OCI-LY1 (cell line): Measurements from ENCODE around the gene HS3ST1.

Experiments
- EZH2 ChIP-seq: fragments of 200-600 bp; sonication (generic), shearing (Covaris generic); IDR thresholded peaks from 2 replicates; pipeline ENCODE4 v1.8.0; 2017; ENCODE audit warnings: borderline replicate concordance, mixed run types, mild to moderate bottlenecking, antibody characterized with exemption, low read length, moderate library complexity, mixed read lengths
- TF ChIP-seq, protein P1 (sequence below): fragments of 200-600 bp; sonication (generic), shearing (Covaris generic); IDR thresholded peaks from 2 replicates; pipeline ENCODE4 v1.5.1; 2017; ENCODE audit warnings: mild to moderate bottlenecking, antibody characterized with exemption, low read length, moderate library complexity, mixed read lengths

DNA sequence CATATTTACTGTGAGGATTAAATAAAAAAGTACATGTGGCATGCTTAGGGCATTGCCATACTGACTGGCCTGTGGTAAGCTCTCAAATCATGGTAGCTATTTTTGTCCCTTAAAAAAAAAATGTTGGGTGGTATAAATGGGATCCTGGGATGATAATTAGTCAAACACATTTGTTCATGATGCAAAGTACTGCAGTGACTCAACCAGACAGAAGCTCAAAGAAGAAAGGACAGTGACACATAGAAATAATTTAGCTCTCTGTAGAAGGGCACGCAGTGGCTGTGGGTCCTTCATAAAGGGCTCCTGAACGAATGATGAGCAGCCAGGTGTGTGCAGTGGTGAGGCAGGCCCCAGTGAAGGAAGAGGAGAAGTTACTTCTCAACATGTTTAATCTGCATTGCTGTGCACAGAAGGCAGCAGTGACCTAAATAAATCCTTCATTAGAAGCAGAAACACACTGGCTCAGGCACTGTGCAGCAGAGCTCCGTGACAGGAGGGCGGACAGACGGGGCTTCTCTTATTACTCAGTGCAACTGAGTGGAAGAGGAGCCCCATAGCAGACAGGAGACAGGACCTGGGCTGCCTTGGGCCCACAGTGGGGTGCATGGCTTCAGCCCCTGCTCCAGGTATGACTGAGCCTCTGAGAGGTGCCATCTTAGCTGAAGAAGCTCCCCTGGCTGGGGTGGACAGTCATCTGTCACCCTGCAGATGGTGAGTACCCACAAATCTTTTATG is 20.3 kb downstream of the HS3ST1 start:
- TF ChIP-seq, protein P1, sequence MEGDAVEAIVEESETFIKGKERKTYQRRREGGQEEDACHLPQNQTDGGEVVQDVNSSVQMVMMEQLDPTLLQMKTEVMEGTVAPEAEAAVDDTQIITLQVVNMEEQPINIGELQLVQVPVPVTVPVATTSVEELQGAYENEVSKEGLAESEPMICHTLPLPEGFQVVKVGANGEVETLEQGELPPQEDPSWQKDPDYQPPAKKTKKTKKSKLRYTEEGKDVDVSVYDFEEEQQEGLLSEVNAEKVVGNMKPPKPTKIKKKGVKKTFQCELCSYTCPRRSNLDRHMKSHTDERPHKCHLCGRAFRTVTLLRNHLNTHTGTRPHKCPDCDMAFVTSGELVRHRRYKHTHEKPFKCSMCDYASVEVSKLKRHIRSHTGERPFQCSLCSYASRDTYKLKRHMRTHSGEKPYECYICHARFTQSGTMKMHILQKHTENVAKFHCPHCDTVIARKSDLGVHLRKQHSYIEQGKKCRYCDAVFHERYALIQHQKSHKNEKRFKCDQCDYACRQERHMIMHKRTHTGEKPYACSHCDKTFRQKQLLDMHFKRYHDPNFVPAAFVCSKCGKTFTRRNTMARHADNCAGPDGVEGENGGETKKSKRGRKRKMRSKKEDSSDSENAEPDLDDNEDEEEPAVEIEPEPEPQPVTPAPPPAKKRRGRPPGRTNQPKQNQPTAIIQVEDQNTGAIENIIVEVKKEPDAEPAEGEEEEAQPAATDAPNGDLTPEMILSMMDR = no peak
- no peak for TF ChIP-seq EZH2
